ENCODE data around the gene HAPLN1.

Gene HAPLN1

GRCh38 chr5:83729362-83729761, 8.7 kb upstream of the HAPLN1 start:
- no peak overlapping the region for H3K4me3 ChIP-seq (ENCODE audit: low read length)
- TF ChIP-seq CTCF (IDR thresholded peaks at IDR 0.05; ENCODE audit: insufficient read depth, low read depth, low read length, missing control alignments) = no peak
- no peak for DNase-seq (ENCODE audit: low read depth)

- DNase-seq (ENCODE audit: low read depth) = no peak
- no peak overlapping the region for H3K4me3 ChIP-seq (ENCODE audit: low read length)
- no peak for TF ChIP-seq CTCF (IDR thresholded peaks at IDR 0.05; ENCODE audit: insufficient read depth, low read depth, low read length, missing control alignments)
These were observed 6.3 kb upstream of the HAPLN1 start for GRCh38 chr5:83726912-83727311.

GRCh38 chr5:83724935-83725334, 4.3 kb upstream of the HAPLN1 start:
- no peak for DNase-seq (ENCODE audit: low read depth)
- no peak for TF ChIP-seq CTCF (IDR thresholded peaks at IDR 0.05; ENCODE audit: insufficient read depth, low read depth, low read length, missing control alignments)
- no peak overlapping the region for H3K4me3 ChIP-seq (ENCODE audit: low read length)

GRCh38 chr5:83724001-83724400, 3.3 kb upstream of the HAPLN1 start:
- no peak overlapping the region for H3K4me3 ChIP-seq (ENCODE audit: low read length)
- no peak for TF ChIP-seq CTCF (IDR thresholded peaks at IDR 0.05; ENCODE audit: insufficient read depth, low read depth, low read length, missing control alignments)
- DNase-seq (ENCODE audit: low read depth) = no peak

- no peak for TF ChIP-seq CTCF (IDR thresholded peaks at IDR 0.05; ENCODE audit: insufficient read depth, low read depth, low read length, missing control alignments)
- no peak for DNase-seq (ENCODE audit: low read depth)
- H3K4me3 ChIP-seq (ENCODE audit: low read length) = no peak overlapping the region
These were observed 2.4 kb upstream of the HAPLN1 start for GRCh38 chr5:83723031-83723430.

GRCh38 chr5:83721953-83722901, 1.6 kb upstream of the HAPLN1 start:
- TF ChIP-seq CTCF (IDR thresholded peaks at IDR 0.05; ENCODE audit: insufficient read depth, low read depth, low read length, missing control alignments) = no peak
- DNase-seq (ENCODE audit: low read depth) = peak; percentile 50
- peak overlapping the region; percentile 35 for H3K4me3 ChIP-seq (ENCODE audit: low read length)

Data from epithelial cell of esophagus (primary cell).